Activated CD4-positive, alpha-beta T cell treated with anti-CD3 and anti-CD28 coated beads for 36 hours (primary cell): ENCODE results near the gene GRB7. TPM values are rescaled to one million over a fixed set of nuclear protein-coding genes. Genes with fewer than 3 reads are reported as not detected.

ENCODE experiments used
- ATAC-seq: fragments of 200-7000 bp; cut with Tn5 transposase; one replicate; pipeline ENCODE4 v1.10.0; 2021; ENCODE audit warnings: mild to moderate bottlenecking, moderate library complexity
- CTCF ChIA-PET: fragments of 350-600 bp; sonication (Branson Sonifier 250); formaldehyde crosslinking; loops from one replicate; lab custom pipeline; 2021; ENCODE audit warnings: antibody characterized with exemption; lab: Charles Lee
- POLR2A ChIA-PET: fragments of 350-600 bp; sonication (Branson Sonifier 250); formaldehyde crosslinking; loops from one replicate; lab custom pipeline; 2021; ENCODE audit warnings: antibody characterized with exemption, inconsistent platforms; lab: Charles Lee
- DNase-seq: peaks from one replicate; pipeline ENCODE4 v3.0.0-alpha.2; 2020
- H3K27ac Mint-ChIP-seq: one replicate; pipeline ENCODE4 v1.8.0; 2021; ENCODE audit warnings: mixed read lengths
- H3K27me3 Mint-ChIP-seq: one replicate; pipeline ENCODE4 v1.8.0; 2021; ENCODE audit warnings: mixed read lengths
- H3K36me3 Mint-ChIP-seq: one replicate; pipeline ENCODE4 v1.8.0; 2021; ENCODE audit warnings: low read depth, mixed read lengths
- H3K4me1 Mint-ChIP-seq: one replicate; pipeline ENCODE4 v1.8.0; 2021; ENCODE audit warnings: mixed read lengths
- H3K4me3 Mint-ChIP-seq: one replicate; pipeline ENCODE4 v1.8.0; 2021; ENCODE audit warnings: mild to moderate bottlenecking, moderate library complexity, mixed read lengths
- H3K9me3 Mint-ChIP-seq: one replicate; pipeline ENCODE4 v1.8.0; 2021; ENCODE audit warnings: low read depth, mixed read lengths
- intact Hi-C, 2 experiments: fragments of 100-400 bp; cut with DNase I in 1 of 2; cut with micrococcal nuclease in 1 of 2; formaldehyde crosslinking; loops; one replicate each; pipeline versions ENCODE4 v1.14.2 to v1.15.1; 2022 to 2024; cut with DNase I, micrococcal nuclease
- total RNA-seq, 2 experiments: library from RNA; stranded (reverse); gene quantifications; one replicate each; pipeline ENCODE4 v1.2.3, GENCODE V29; 2021

Gene GRB7
- total RNA-seq, 2 experiments from 2014 or later = 2.0 to 3.3 TPM

DNA sequence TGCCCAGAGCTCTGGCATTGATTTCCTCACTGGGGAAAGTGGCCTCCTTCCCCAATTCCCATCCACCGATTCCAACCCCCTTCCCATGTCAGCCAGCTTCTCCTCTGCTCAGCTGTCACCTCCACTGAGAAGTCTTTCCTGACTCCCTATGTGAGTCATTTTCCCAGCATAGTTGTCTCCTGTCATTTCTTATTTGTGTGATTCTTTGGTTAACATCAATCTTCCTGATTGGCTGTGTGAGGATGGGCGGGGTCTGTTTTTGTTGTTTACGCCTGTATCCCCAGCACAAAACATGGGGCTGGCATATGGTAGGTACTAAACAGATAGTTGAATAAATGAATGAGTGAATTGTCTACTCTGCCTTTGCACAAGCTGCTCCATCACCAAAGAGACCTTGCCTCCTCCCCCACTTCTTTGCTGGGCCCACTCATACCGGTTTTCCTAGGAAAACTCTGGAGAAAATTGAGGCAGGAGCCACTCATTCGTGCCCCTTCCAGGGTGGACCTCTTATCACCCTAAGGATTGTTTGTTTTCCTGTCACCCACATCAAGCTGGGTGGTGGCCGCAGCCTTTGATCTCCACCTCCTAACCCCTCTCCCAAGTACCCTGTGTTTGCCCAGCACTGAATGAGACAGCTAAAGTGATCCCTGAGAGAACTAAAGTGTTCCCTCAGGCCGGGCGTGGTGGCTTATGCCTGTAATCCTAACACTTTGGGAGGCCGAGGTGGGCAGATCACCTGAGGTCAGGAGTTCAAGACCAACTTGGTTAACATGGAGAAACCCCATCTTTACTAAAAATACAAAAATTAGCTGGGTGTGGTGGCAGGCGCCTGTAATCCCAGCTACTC lies 1.2 kb upstream of the GRB7 start:
- DNase-seq = no peak
- Mint-ChIP-seq H3K27ac (no peak overlapping the region), H3K9me3 (no peaks in the 10 kb centered on the region), H3K4me1 (peaks cover 24% of the 10 kb centered on the region), H3K36me3 (no peaks in the 10 kb centered on the region), H3K27me3 (peaks cover 6% of the 10 kb centered on the region), H3K4me3 (no peak overlapping the region)
- CTCF ChIA-PET = interaction anchor here (1.3 kb wide), 1 partner anchor 244 kb away, joined by 3 read pairs; the partner anchor contains the start of gene PSMD3
- intact Hi-C loops = no loop called here
- POLR2A ChIA-PET = no interaction called here
- ATAC-seq = no peak

- ATAC-seq = no peak
- POLR2A ChIA-PET = no interaction called here
- no peak overlapping the region for H3K4me3 Mint-ChIP-seq
- CTCF ChIA-PET = interaction anchor here (1.3 kb wide), 1 partner anchor 243 kb away, joined by 3 read pairs; the partner anchor contains the start of gene PSMD3
- peaks cover 24% of the 10 kb centered on the region for H3K4me1 Mint-ChIP-seq
- no peak for DNase-seq
- H3K27me3 Mint-ChIP-seq = peaks cover 6% of the 10 kb centered on the region
- H3K9me3 Mint-ChIP-seq = no peaks in the 10 kb centered on the region
- H3K27ac Mint-ChIP-seq = no peak overlapping the region
- intact Hi-C loops = no loop called here
- no peaks in the 10 kb centered on the region for H3K36me3 Mint-ChIP-seq
Observed at GRCh38 chr17:39737206-39737759, 455 bp upstream of the GRB7 start.

DNA sequence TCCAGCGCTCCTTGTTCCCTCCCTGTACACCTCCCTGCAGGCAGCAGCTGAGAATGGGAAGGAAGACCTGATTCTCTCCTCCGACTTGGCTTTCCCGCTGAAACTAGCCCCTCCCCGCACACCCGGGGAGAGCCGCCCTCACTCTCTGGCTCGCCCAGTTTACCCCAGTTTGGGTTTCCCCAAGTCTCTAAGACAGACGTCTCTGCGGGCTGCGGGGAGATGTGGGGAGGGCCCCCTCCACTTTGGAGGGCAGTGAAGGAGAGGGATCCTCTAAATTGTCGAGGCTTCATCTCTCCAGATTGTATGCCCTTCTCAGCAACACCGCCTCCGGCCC lies 797 bp downstream of the GRB7 start:
- ATAC-seq (peak; percentile 91), DNase-seq (peak; percentile 80)
- Mint-ChIP-seq H3K27ac (peak overlapping the region; percentile 51), H3K9me3 (no peaks in the 10 kb centered on the region), H3K4me3 (peak overlapping the region; percentile 70), H3K4me1 (peaks cover 24% of the 10 kb centered on the region), H3K27me3 (peaks cover 6% of the 10 kb centered on the region), H3K36me3 (no peaks in the 10 kb centered on the region)
- ChIA-PET POLR2A (no interaction called here), CTCF (no interaction called here)
- intact Hi-C loops = no loop called here

DNA sequence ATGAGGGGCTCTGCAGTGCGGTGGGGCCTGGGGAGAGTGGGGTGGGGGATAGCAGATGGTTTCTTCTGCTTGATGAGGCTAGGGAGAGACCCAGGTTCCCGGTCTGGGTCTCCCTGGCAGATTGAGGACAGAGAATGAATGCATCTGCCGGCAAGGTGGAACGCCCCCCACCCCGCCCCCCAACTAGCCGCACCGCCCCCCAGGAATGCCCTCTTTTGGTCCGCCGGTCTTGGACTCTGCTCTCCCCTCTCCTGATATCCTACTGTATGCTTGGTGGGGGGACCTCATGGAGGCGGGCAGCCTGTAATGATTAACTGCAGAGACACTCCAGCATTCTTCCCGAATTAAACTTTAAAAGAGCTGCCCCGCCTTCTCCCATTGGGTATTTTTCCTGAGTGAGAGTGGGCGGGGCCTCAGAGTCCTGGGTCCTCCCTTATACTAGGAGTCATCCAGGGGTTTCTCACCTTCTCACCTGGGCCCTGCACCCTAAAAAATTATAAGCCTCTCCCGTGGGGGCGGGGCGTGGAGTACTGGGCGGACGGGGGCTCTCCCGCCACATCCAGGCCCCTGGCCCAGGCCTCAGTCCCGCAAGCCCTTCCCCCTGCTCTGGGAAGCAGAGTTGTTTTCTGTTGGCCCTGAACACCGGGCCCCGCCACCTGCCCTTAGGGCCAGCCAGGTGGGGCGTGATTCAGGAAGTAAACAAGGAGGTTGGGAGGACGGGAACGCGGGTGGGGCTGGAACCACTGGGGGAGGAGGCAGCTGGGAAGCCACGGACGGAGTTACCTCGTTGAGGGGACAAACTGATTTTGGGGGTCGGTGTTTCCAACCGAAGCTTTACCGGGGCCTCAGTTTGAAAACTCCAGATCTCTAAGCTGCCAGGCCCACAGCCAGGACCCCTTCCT lies 1.5 kb downstream of the GRB7 start:
- DNase-seq (no peak), ATAC-seq (no peak)
- ChIA-PET CTCF (interaction anchor here (0.8 to 1.0 kb wide), 2 partner anchors 9 to 16 kb away, joined by 3 to 5 read pairs; partner anchors contain the start of gene MIEN1), POLR2A (no interaction called here)
- H3K4me1 Mint-ChIP-seq = peaks cover 24% of the 10 kb centered on the region
- no peaks in the 10 kb centered on the region for H3K36me3 Mint-ChIP-seq
- H3K4me3 Mint-ChIP-seq = peak overlapping the region; percentile 70
- peaks cover 6% of the 10 kb centered on the region for H3K27me3 Mint-ChIP-seq
- intact Hi-C loops = no loop called here
- no peak overlapping the region for H3K27ac Mint-ChIP-seq
- H3K9me3 Mint-ChIP-seq = no peaks in the 10 kb centered on the region

- H3K9me3 Mint-ChIP-seq = no peaks in the 10 kb centered on the region
- peaks cover 6% of the 10 kb centered on the region for H3K27me3 Mint-ChIP-seq
- ATAC-seq (no peak), DNase-seq (no peak)
- H3K4me3 Mint-ChIP-seq = no peak overlapping the region
- peaks cover 24% of the 10 kb centered on the region for H3K4me1 Mint-ChIP-seq
- H3K36me3 Mint-ChIP-seq = no peaks in the 10 kb centered on the region
- intact Hi-C loops = no loop called here
- peak overlapping the region; percentile 25 for H3K27ac Mint-ChIP-seq
- ChIA-PET CTCF (interaction anchor here (0.7 to 1.0 kb wide), 3 partner anchors 9 to 15 kb away, joined by 3 to 5 read pairs (median 3); partner anchors contain the start of gene MIEN1), POLR2A (no interaction called here)
Observed at GRCh38 chr17:39739885-39740356, 2.2 kb downstream of the GRB7 start.

- CTCF ChIA-PET = interaction anchor here (0.7 to 0.8 kb wide), 2 partner anchors 14 to 15 kb away, joined by 3 read pairs; no protein-coding TSS in a partner anchor
- no peak overlapping the region for H3K4me3 Mint-ChIP-seq
- intact Hi-C loops = no loop called here
- POLR2A ChIA-PET = no interaction called here
- H3K9me3 Mint-ChIP-seq = no peaks in the 10 kb centered on the region
- DNase-seq = no peak
- H3K36me3 Mint-ChIP-seq = no peaks in the 10 kb centered on the region
- peaks cover 6% of the 10 kb centered on the region for H3K27me3 Mint-ChIP-seq
- H3K4me1 Mint-ChIP-seq = peaks cover 24% of the 10 kb centered on the region
- peak overlapping the region; percentile 25 for H3K27ac Mint-ChIP-seq
- ATAC-seq = peak; percentile 28
Observed at GRCh38 chr17:39740357-39741111, 2.8 kb downstream of the GRB7 start.

DNA sequence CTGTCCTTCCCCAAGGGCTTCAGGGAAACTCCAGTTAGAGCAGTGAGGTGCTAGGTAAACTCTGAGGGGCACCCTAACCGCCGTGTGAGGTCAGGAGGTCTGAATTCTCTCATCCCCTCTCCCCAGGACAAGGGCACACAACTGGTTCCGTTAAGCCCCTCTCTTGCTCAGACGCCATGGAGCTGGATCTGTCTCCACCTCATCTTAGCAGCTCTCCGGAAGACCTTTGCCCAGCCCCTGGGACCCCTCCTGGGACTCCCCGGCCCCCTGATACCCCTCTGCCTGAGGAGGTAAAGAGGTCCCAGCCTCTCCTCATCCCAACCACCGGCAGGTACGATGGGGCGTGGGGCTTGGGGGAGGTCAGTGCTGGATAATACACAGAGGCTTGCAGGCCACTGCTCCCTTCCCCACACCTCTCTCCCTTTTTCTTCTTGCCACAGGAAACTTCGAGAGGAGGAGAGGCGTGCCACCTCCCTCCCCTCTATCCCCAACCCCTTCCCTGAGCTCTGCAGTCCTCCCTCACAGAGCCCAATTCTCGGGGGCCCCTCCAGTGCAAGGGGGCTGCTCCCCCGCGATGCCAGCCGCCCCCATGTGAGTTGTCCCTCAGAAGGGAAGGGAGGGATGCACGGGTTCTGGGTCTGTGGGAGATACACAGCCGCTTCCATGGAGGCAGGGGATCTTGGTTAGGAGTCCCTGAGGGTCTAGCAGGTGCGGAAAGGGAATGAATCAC lies 4.6 kb downstream of the GRB7 start:
- CTCF ChIA-PET = no interaction called here
- H3K36me3 Mint-ChIP-seq = no peaks in the 10 kb centered on the region
- POLR2A ChIA-PET = no interaction called here
- no peak overlapping the region for H3K4me3 Mint-ChIP-seq
- no peak for ATAC-seq
- peaks cover 6% of the 10 kb centered on the region for H3K27me3 Mint-ChIP-seq
- H3K9me3 Mint-ChIP-seq = no peaks in the 10 kb centered on the region
- no peak overlapping the region for H3K27ac Mint-ChIP-seq
- peaks cover 24% of the 10 kb centered on the region for H3K4me1 Mint-ChIP-seq
- DNase-seq = no peak
- intact Hi-C loops = no loop called here

DNA sequence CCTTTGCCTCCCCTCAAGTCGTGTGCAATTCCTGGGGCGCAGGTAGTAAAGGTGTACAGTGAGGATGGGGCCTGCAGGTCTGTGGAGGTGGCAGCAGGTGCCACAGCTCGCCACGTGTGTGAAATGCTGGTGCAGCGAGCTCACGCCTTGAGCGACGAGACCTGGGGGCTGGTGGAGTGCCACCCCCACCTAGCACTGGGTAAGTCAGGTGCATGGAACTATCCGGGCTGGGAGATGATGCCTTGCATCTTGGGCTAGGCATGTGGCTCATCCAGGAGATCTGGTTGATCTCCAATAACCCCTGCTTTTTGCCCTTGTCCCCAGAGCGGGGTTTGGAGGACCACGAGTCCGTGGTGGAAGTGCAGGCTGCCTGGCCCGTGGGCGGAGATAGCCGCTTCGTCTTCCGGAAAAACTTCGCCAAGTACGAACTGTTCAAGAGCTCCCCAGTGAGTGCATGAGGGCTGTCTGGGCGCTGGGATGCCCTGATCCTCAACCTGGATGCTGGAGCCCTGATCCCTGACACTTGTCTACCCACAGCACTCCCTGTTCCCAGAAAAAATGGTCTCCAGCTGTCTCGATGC lies 5.2 kb downstream of the GRB7 start:
- intact Hi-C loops = no loop called here
- H3K36me3 Mint-ChIP-seq = no peaks in the 10 kb centered on the region
- H3K9me3 Mint-ChIP-seq = no peaks in the 10 kb centered on the region
- H3K27ac Mint-ChIP-seq = no peak overlapping the region
- no peak for ATAC-seq
- no peak overlapping the region for H3K4me3 Mint-ChIP-seq
- ChIA-PET CTCF (no interaction called here), POLR2A (no interaction called here)
- peaks cover 21% of the 10 kb centered on the region for H3K4me1 Mint-ChIP-seq
- DNase-seq = no peak
- H3K27me3 Mint-ChIP-seq = peaks cover 6% of the 10 kb centered on the region

DNA sequence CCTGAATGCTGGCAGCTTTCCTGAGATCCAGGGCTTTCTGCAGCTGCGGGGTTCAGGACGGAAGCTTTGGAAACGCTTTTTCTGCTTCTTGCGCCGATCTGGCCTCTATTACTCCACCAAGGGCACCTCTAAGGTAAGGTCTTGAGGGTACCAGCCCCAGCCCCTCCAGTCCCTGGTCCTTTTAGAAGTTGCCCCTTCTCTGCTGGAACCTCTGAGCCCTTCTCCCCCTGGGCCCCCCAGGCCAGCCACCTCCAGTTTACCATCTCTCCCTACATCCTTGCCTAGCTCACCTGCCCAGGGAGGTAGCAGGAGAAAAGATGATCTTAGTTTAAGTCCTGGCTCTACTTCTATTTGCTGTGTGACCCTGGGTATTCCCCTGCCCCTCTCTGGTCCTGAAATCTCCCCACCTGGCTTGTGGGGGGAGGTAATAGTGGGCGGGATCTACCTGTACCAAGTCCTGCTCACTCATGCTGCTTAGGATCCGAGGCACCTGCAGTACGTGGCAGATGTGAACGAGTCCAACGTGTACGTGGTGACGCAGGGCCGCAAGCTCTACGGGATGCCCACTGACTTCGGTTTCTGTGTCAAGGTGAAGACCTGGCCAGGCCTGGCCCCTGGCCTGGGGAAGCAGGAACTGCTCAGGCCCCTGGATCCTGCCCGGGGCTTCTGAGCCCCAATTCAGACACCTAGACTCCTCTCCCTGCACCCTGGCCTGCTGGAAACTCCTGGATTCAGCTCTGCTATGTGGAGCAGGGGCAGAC lies 6.5 kb downstream of the GRB7 start:
- intact Hi-C loops = no loop called here
- no peak overlapping the region for H3K4me3 Mint-ChIP-seq
- peaks cover 12% of the 10 kb centered on the region for H3K4me1 Mint-ChIP-seq
- H3K27me3 Mint-ChIP-seq = peaks cover 2% of the 10 kb centered on the region
- ATAC-seq = no peak
- no peak overlapping the region for H3K27ac Mint-ChIP-seq
- DNase-seq = no peak
- ChIA-PET CTCF (interaction anchor here (0.6 to 1.1 kb wide), 6 partner anchors 9 to 121 kb away, joined by 3 to 4 read pairs (median 4); no protein-coding TSS in a partner anchor), POLR2A (interaction anchor here (0.6 to 0.7 kb wide), 2 partner anchors 18 to 164 kb away, joined by 3 read pairs; no protein-coding TSS in a partner anchor)
- H3K9me3 Mint-ChIP-seq = no peaks in the 10 kb centered on the region
- no peaks in the 10 kb centered on the region for H3K36me3 Mint-ChIP-seq
